Adipocyte (in vitro differentiated cells): ENCODE data around the gene PPFIA4.
A peak's percentile ranks its signal among the peaks of the same experiment; 100 is the strongest.

Experiments used
- DNase-seq: peaks from one replicate; pipeline ENCODE4 v3.0.0-alpha.2; 2015; ENCODE audit warnings: low read depth
- H3K27me3 ChIP-seq: replicated peaks from 2 replicates; pipeline ENCODE4 v1.7.0; 2013; ENCODE audit warnings: mild to moderate bottlenecking, low read length, moderate library complexity; ENCODE audit not compliant: control insufficient read depth, insufficient read depth
- H3K36me3 ChIP-seq: 2 replicates; pipeline ENCODE4 v1.7.0; 2013; ENCODE audit warnings: low read length, mild to moderate bottlenecking, moderate library complexity; ENCODE audit not compliant: control insufficient read depth, insufficient read depth, severe bottlenecking
- H3K4me1 ChIP-seq: 2 replicates; pipeline ENCODE4 v1.7.0; 2013; ENCODE audit warnings: mild to moderate bottlenecking, low read length, moderate library complexity; ENCODE audit not compliant: control insufficient read depth, insufficient read depth
- H3K4me3 ChIP-seq: 2 replicates; pipeline ENCODE4 v1.7.0; 2013; ENCODE audit warnings: mild to moderate bottlenecking, low read length, moderate library complexity
- H3K9ac ChIP-seq: 2 replicates; pipeline ENCODE4 v1.7.0; 2013; ENCODE audit warnings: mild to moderate bottlenecking, low read length, moderate library complexity
- H3K9me3 ChIP-seq: 2 replicates; pipeline ENCODE4 v1.7.0; 2013; ENCODE audit warnings: mild to moderate bottlenecking, low read length, moderate library complexity; ENCODE audit not compliant: control insufficient read depth

Gene PPFIA4

GRCh38 chr1:203127666-203128430, 101.6 kb downstream of the PPFIA4 start, which contains the start of gene ADORA1:
Gene ADORA1 (plus strand): TSS chr1:203127726. CDS start chr1:203128842, 1,116 bp downstream.
- peaks cover 21% of the 10 kb centered on the region for H3K27me3 ChIP-seq
- peak; percentile 77 for DNase-seq
- H3K4me1 ChIP-seq, result peaks cover 37% of the 10 kb centered on the region
- H3K9me3 ChIP-seq, result no peaks in the 10 kb centered on the region
- H3K9ac ChIP-seq, result peak within 1 kb of the TSS; percentile 70
- no peaks in the 10 kb centered on the region for H3K36me3 ChIP-seq
- H3K4me3 ChIP-seq, result peak within 1 kb of the TSS; percentile 73

- Histone ChIP-seq H3K9me3 (no peaks in the 10 kb centered on the region), H3K9ac (peak overlapping the region; percentile 70), H3K36me3 (no peaks in the 10 kb centered on the region), H3K4me1 (peaks cover 40% of the 10 kb centered on the region), H3K27me3 (peaks cover 16% of the 10 kb centered on the region), H3K4me3 (peak overlapping the region; percentile 73)
- DNase-seq, result no peak
Observed at GRCh38 chr1:203128431-203128715, 102.1 kb downstream of the PPFIA4 start.
